Measurements from ENCODE around the gene HNF1A. TPM values are rescaled to one million over a fixed set of nuclear protein-coding genes. Genes with fewer than 3 reads are reported as not detected.

Gene HNF1A
- total and polyA plus RNA-seq, 10 of the 15 experiments (the other 5 are each of a cell fraction or from before 2014, with no cell fraction given), result 0.10 TPM; not detected in 9

GRCh38 chr12:120961604-120962531 is 16.5 kb upstream of the HNF1A start (continued):
- TF ChIP-seq, protein P1, sequence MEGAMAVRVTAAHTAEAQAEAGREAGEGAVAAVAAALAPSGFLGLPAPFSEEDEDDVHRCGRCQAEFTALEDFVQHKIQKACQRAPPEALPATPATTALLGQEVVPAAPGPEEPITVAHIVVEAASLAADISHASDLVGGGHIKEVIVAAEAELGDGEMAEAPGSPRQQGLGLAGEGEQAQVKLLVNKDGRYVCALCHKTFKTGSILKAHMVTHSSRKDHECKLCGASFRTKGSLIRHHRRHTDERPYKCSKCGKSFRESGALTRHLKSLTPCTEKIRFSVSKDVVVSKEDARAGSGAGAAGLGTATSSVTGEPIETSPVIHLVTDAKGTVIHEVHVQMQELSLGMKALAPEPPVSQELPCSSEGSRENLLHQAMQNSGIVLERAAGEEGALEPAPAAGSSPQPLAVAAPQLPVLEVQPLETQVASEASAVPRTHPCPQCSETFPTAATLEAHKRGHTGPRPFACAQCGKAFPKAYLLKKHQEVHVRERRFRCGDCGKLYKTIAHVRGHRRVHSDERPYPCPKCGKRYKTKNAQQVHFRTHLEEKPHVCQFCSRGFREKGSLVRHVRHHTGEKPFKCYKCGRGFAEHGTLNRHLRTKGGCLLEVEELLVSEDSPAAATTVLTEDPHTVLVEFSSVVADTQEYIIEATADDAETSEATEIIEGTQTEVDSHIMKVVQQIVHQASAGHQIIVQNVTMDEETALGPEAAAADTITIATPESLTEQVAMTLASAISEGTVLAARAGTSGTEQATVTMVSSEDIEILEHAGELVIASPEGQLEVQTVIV (IDR thresholded peaks at IDR 0.05; ENCODE audit: borderline replicate concordance, partially characterized antibody), result no peak

GRCh38 chr12:120962532-120963020 is 15.8 kb upstream of the HNF1A start:
- no peaks in the 10 kb centered on the region for H3K27me3 ChIP-seq (replicated peaks in 1 of 2; ENCODE audit: control insufficient read depth in 2 of 2, insufficient read depth in 2 of 2, low read length in 1 of 2)
- no peak overlapping the region for H3K4me2 ChIP-seq (ENCODE audit: control insufficient read depth, insufficient read depth)
- no peak overlapping the region for H3K27ac ChIP-seq (ENCODE audit: control insufficient read depth, insufficient read depth)
- intact Hi-C loops (cut with micrococcal nuclease; ENCODE audit: unreplicated experiment), result loop anchor here (5.0 kb wide), 1 partner anchor 60 kb away; the partner anchor contains the start of gene SPPL3
- CTCF ChIA-PET, result interaction anchor here (2.0 to 5.2 kb wide), 3 partner anchors 9 to 314 kb away, joined by 6 to 52 read pairs (median 10); no protein-coding TSS in a partner anchor
- WGBS (ENCODE audit: insufficient coverage, insufficient replicate concordance, low lambda C conversion rate, missing lambda C conversion rate), result 2% methylated on average over 2 of the region's 2 CpGs
- no peaks in the 10 kb centered on the region for H4K20me1 ChIP-seq (ENCODE audit: control insufficient read depth, insufficient read depth)
- FAIRE-seq (no peak), ATAC-seq (no peak), DNase-seq (ENCODE audit: low read depth, low spot score) (no peak)
- SMC1A ChIA-PET (ENCODE audit: uncharacterized antibody, unreplicated experiment), result interaction anchor here (1.3 to 2.2 kb wide), 4 partner anchors 9 to 106 kb away, joined by 3 to 14 read pairs (median 4); no protein-coding TSS in a partner anchor
- POLR2A ChIA-PET, result interaction anchor here (1.6 kb wide), 1 partner anchor 106 kb away, joined by 5 read pairs; no protein-coding TSS in a partner anchor
- no peaks in the 10 kb centered on the region for H3K36me3 ChIP-seq (ENCODE audit: control insufficient read depth in 2 of 2, insufficient read depth in 2 of 2, low read length in 1 of 2)
- in situ Hi-C loops (cut with MboI), result no loop called here
- RAD21 ChIA-PET (ENCODE audit: unreplicated experiment), result interaction anchor here (1.4 kb wide), 1 partner anchor 77 kb away, joined by 6 read pairs; no protein-coding TSS in a partner anchor
- H2AFZ ChIP-seq (ENCODE audit: control insufficient read depth, low read depth, low read length), result no peak overlapping the region
- H3K9me3 ChIP-seq (replicated peaks; ENCODE audit: control insufficient read depth, insufficient read depth, low read length), result no peaks in the 10 kb centered on the region
- H3K79me2 ChIP-seq (ENCODE audit: control insufficient read depth, insufficient read depth, low read length), result no peaks in the 10 kb centered on the region
- peaks cover 10% of the 10 kb centered on the region for H3K4me1 ChIP-seq (ENCODE audit: control insufficient read depth, insufficient read depth, low read length)
- no peak overlapping the region for H3K9ac ChIP-seq (ENCODE audit: control insufficient read depth, insufficient read depth, low read length)
- no peak overlapping the region for H3K4me3 ChIP-seq
- BruUV-seq (replicated peaks), result no TSS peak
- TF ChIP-seq JUNB (IDR thresholded peaks at IDR 0.05), result no peak
- no peak for TF ChIP-seq KLF5 (IDR thresholded peaks at IDR 0.05; ENCODE audit: partially characterized antibody)
- TF ChIP-seq, protein P2, sequence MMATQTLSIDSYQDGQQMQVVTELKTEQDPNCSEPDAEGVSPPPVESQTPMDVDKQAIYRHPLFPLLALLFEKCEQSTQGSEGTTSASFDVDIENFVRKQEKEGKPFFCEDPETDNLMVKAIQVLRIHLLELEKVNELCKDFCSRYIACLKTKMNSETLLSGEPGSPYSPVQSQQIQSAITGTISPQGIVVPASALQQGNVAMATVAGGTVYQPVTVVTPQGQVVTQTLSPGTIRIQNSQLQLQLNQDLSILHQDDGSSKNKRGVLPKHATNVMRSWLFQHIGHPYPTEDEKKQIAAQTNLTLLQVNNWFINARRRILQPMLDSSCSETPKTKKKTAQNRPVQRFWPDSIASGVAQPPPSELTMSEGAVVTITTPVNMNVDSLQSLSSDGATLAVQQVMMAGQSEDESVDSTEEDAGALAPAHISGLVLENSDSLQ (IDR thresholded peaks at IDR 0.05), result no peak
- TF ChIP-seq PML (IDR thresholded peaks at IDR 0.05; ENCODE audit: low read length), result no peak
- no peak for TF ChIP-seq MLLT1 (IDR thresholded peaks at IDR 0.05)
- no peak for TF ChIP-seq TCF3 (IDR thresholded peaks at IDR 0.05; ENCODE audit: borderline replicate concordance, insufficient read depth, low read depth, low read length)
- TF ChIP-seq BRCA1 (IDR thresholded peaks at IDR 0.05; ENCODE audit: low read depth, low read length), result no peak
- no peak for TF ChIP-seq SREBF2 (IDR thresholded peaks at IDR 0.05; ENCODE audit: low read length)
- TF ChIP-seq, protein P3, sequence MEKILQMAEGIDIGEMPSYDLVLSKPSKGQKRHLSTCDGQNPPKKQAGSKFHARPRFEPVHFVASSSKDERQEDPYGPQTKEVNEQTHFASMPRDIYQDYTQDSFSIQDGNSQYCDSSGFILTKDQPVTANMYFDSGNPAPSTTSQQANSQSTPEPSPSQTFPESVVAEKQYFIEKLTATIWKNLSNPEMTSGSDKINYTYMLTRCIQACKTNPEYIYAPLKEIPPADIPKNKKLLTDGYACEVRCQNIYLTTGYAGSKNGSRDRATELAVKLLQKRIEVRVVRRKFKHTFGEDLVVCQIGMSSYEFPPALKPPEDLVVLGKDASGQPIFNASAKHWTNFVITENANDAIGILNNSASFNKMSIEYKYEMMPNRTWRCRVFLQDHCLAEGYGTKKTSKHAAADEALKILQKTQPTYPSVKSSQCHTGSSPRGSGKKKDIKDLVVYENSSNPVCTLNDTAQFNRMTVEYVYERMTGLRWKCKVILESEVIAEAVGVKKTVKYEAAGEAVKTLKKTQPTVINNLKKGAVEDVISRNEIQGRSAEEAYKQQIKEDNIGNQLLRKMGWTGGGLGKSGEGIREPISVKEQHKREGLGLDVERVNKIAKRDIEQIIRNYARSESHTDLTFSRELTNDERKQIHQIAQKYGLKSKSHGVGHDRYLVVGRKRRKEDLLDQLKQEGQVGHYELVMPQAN (conservative IDR thresholded peaks at IDR 0.05), result no peak
- no peak for TF ChIP-seq STAT3 (IDR thresholded peaks at IDR 0.05; ENCODE audit: low read depth, low read length)
- TF ChIP-seq POLR2AphosphoS5 (IDR thresholded peaks at IDR 0.05; ENCODE audit: low read length), result no peak
- TF ChIP-seq ZBED1 (IDR thresholded peaks at IDR 0.05; ENCODE audit: borderline replicate concordance), result no peak
- no peak for TF ChIP-seq TARDBP (IDR thresholded peaks at IDR 0.05; ENCODE audit: borderline replicate concordance)

Measured in GM12878 (cell line).